DMS 273 treated with DMSO at 0.1 percent for 48 hours (cell line): ENCODE results near the gene GPR158.

Experiments used
- DNase-seq: peaks from one replicate; lab custom pipeline; 2025; lab: John Stamatoyannopoulos, UW

GPR158 gene

DNA sequence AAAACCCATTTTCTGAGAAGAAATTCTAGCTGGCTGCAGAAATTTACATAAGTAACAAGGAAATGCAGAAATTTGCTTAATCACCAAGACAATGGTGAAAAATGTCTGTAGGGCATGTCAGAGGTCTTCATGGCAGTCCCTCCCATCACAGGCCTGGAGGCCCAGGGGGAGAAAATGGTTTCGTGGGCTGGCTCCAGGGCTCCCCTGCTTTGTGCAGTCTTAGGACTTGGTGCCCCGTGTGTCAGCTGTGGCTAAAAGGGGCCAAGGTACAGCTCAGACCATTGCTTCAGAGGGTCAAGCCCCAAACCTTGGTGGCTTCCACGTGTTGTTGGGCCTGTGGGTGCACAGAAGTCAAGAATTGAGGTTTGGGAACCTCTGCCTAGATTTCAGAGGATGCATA is 215.9 kb downstream of the GPR158 start:
- no peak for DNase-seq

DNA sequence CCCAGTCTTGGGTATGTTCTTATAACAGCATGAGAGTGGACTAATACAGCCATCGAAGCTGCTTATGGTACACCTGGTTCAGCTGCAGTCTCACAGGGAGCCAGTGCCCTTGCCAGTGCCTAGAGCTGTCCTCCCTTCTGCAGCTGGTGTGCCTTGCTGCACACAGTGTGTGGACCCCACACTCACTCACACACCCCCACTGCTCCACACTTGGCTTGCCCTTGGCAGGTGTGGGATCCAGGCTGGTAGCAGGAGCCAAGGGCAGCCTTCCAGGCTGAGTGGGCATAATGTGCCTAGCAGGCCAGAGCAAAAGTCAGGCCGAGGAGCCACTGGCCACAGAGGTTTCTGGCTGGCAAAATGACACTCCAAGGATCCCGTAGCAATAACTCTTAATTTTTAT is 217.3 kb downstream of the GPR158 start:
- DNase-seq, result no peak

DNA sequence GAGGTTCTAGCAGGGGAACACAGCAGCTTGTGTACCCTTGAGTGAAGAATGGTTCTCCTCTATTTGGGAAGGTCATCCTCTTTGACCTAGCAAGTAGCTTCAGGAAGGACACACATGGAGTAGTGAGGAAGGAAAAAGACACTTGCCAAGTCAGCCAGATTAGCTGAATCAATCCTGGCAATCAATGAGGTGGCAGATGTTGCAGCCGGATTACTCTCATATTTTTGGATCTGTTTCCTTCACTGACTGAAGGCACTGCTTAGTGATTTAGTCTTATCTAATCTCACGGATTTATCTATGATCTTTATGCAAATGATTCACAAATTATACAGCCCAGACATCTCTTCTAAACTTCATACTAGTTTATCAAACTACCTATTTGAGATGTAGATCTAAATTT is 218.8 kb downstream of the GPR158 start:
- DNase-seq, result no peak

DNA sequence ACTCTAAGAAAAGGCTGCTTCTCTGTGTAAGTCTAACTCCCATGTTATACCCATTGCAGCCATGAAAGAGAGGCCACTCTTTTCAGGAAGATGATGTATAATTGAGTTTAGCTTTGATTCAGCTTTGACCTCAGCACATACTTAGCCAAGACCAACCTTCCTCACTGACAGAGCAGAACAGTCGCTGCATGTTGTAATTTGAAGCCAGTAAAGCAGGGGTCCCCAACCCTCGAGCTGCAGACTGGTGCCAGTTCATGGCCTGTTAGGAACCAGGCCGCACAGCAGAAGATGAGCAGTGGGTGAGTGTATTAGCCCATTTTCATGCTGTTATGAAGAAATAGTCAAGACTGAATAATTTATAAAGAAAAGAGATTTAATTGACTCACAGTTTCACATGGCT is 223.9 kb downstream of the GPR158 start:
- no peak for DNase-seq

DNA sequence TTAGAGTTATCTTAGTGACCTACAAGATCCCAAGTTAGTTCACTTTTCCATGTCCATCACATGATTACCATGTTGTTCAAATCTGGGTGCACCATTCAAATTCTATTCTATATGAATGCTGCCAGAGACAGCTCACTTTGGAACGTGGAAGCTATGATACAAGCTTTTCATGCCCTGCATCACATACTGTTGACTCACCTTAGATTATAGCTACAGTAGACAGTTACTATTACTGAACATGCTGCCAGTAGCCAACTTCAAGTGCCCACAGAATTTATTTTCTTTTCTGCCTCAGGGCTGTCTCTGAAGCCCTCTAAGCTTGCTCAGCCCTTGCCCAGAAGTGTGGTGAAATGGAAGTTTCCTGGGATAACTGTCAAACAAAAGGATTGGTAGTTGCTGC is 231.1 kb downstream of the GPR158 start:
- no peak for DNase-seq

DNA sequence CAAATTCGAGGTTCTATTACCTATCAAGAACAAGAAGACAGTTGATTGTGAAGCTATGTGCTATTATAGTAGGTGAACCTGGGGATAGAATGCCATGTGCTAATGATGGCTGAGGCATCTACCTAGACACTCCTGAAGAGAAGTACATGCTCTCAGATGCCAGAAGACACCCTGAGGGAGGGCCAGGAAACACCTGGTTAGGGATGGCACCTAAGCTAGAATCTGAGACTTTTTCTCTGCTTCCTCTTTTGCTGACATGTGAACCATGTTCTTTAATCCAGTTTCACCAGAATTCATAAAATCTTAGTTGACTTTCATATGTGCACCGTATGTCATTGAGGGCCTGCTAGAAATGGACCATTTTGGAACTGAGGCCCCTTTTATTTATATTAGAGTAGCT is 242.8 kb downstream of the GPR158 start:
- DNase-seq, result no peak

DNA sequence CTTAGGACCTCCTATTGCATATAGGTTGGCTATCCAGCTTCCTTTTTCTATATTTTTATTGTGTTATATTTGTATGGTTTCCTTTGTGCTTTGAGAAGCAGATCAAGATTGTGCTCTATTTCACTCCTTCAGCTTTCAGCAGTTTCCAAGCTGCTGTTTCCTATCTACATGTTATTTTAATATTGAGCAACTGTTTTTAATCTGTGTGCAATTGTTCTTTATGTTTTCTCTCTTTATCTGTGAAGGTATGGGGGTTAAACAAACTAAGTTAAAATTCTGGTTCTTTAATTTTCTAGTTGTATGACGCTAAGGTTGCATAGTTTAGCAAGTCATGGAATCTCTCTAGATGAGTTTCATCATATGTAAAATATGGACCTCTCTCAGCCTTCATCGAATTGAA is 251.0 kb downstream of the GPR158 start:
- DNase-seq, result no peak

DNA sequence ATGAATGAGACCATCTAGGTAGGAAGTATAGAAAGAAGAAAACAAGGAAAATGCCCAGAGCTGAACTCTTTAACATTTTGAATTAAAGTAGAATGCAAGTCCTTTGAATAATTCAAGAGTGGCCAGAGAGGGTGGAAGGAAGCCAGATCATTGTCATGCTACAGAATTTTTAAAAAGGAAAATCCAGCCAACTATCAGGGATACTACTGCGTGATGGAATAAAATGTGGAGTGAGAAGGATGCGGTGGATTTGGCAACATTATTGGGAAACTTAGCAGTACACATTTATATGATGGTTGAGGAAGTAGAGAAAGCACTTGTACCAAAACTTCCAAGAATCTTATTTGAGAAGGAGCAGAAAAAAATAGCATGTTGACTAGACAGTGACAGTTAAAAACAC is 261.6 kb downstream of the GPR158 start:
- no peak for DNase-seq

DNA sequence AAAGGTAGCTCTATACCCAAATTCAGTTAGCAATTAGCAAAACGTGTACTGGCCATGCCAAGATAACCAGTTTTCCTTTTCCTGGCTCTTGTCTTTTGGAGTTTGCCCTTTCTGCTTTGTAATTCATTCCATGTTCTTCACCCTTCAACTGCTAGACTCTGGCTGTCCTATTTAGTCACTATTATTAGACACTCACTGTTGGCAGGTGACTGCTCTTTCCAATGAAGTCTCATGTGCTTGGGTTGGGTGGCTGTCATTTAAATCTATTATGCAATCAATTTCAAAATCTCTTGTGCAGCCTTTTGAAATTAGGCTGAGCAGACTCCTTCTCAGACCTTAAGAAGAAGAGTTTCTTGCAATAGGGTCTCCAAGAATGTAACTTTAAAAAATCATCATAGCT is 266.5 kb downstream of the GPR158 start:
- no peak for DNase-seq

DNA sequence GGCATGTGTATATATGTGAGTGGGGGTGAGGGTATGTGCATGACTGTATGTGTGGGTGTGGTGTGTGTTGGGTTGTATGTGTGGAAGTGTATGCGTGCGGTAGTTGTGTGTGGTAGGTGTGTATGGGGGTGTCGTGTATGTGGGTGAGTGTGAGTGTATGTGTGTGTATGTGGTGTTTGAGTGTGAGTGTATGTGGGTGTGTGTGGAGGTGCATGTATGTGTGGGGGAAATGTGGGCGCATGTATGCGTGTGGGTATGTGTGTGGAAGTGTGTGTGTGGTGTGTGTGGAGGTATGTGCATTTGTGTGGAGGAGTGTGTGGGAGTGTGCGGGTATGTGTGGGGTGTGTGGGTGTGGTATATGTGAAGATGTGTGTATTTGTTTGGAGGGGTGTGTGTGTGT is 269.5 kb downstream of the GPR158 start:
- no peak for DNase-seq

DNA sequence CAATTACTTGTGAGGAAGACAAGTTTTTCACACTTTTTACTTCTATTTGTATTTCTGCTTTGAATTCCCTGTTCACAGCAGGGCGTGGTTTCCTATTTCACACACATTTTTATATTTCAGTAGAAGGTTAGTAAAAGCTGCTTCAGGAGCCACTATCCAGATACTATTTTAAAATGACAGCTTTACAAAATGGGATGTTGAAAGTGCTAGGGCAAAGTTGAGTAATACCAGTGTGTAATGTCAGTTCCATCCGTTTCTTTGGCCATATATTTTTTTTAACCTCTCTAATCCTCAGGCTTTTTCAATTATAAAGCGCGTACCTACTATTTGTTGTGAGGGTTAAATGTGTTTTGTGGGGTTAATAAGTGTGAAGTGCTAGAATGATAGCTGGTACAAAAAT is 276.6 kb downstream of the GPR158 start:
- DNase-seq, result no peak

DNA sequence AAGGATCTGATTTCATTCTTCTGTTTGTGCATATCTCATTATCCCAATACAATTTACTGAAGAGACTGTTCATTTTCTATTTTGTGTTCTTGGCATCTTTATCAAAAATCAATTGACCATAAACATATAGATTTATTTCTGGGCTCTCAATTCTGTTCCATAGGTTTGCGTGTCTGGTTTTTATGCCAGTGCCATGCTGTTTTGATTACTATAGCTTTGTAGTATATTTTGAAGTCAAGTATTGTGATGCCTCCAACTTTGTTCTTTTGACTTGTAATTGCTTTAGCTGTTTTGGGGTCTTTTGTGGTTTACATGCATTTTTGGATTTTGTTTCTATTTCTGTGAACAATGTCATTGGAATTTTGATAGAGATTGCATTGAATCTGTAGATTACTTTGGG is 278.8 kb downstream of the GPR158 start:
- DNase-seq, result no peak

DNA sequence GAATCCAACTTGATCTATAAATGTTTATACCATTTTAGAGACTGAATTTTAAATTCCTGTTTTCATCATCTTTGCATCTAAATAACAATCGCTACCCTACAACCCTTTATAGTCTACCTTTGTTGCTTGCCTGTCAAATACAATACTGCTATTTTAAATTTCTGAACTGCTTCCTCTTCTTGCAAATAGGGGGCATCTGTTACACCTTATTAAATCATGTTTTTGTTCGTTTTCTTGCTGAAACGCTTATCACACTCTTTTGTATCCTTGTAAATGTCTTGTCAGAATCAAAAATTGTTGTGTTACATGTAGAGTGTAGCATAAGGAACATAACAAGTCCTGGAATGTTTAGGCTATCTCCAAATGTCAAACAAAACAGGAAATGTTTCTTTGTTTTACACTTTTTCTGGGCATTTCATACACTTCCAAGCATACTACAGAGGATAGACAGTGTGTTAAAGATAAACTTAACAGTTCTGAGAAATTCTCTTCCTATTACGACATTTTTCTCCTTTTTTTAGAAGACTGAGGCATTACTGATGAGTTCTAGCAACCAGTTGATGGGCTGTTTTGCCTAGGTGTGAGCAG is 281.3 kb downstream of the GPR158 start:
- DNase-seq, result no peak

DNA sequence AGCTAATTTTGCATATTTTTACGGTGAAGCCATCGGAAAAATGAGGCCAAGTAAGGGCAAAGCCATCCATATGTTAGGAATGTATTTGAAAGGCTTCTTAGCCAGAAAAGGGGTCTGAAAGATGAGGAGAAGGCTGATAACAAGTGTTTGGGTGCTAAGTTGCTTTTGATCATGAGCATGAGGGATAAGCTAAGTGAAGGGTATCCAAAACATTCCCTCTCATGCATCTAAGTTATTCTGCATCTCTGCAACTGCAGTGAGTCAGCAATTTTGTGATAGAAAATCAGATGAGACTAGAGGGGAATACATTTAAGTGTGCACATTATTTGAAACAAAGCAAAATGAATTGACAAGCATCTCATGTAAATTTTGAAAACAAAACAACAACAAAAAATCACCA is 282.8 kb downstream of the GPR158 start:
- DNase-seq, result no peak

DNA sequence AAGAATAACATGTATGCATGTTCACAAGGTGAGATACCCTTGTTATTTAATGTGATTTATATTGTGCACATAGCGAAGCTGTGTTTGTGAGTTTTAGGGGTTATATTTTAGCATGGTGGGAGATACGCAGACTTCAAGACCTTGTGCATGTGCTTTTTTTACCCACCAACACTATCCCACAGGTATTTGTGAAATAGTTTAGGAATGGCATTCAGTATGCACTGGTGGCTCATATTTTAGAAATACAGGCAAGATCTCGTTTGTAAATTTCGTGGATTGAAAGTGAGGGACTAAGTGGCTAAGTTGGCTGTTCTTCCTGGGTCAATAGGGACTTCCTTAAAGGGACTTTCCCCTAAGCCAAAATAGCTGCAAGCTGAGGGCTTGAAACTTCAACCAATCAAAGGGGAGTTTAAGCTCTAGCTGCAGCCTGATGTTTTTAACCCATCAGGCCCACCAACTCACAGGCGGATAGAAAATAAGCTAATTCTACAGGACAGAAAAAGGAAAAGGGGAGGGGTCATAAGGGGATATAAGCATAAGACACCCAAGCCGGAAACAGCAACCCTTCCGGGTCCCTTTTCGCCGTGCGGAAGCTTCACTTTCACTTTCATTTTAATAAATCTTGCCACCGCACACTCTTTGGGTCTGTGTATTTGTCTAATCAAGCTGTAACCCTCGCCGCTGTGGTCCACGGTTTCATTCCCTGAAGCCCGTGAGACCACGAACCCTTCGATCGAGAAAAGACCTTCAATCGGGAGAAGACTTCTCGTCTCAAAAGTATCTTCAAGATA is 291.0 kb downstream of the GPR158 start:
- no peak for DNase-seq

DNA sequence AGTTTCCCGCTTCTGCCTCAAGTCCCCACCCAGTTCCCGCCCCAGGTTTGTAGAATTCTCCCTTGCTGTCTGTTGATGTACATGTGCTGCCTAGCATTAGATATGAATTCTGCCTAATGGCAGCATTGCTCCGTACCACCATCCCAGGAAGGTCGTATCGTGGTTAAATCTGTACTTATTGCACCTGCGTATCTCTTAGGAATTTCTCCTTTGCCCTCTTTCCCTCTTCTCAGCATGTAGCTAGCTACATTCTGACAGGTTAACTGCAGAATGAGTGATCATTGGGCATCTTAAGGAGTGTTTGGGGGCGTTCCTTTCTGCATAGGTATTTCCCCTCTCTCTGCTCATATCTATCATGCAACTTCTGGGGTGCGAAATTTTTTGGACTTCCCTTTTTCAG is 293.1 kb downstream of the GPR158 start:
- no peak for DNase-seq

DNA sequence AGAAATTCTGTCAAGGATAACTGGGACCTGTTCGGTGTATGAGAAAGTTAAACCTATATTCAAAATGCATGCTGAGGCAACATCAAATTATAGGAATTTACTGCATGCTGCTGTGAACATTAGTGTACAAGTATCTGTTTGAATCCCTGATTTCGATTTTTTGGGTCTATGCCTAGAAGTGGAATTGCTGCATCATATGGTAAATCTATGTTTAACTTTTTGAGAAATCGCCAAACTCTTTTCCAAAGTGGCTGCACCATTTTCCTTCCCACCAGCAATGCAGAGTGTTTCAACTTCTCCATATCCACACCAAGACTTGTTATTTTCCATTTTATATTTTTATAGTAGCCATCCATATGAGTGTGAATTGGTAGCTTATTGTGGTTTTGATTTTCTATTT is 306.7 kb downstream of the GPR158 start:
- DNase-seq, result no peak

DNA sequence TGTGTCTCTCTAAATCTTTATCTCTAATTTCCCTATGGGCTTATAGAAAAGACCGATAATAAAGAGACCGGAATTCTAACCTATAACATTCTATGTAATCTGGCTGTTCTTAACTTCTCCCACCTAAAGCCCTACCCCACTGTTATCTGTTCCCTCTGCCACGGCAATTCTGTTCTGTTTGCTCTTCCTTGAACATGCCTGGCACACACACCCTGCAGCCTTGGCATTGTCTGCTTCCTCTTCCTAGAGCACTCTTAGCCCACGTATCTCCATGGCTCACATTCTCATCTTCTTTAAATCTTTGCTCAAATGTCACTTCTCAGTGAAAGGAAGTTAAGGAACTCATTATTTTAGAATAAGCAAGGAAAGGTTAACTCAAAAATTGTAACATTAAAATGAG is 309.2 kb downstream of the GPR158 start:
- DNase-seq, result no peak

DNA sequence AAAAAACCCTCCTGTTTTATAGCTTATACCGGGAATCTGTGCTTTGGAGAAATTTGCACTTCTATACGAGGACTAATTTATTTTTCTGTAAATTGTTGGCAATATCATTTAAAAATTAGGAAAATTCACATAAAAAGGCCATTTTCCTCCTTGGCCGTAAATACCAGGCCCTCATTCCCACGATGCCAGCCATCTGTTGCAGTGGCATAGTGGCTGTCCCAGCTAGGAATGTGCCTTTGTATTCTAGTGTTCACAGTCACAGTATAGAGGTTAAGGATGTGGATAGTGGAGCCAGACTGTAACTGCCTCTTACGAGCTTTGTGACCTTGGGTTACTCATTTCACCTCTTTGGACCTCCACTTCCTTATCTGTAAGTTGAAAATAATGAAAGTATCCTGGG is 312.5 kb downstream of the GPR158 start:
- DNase-seq, result no peak

DNA sequence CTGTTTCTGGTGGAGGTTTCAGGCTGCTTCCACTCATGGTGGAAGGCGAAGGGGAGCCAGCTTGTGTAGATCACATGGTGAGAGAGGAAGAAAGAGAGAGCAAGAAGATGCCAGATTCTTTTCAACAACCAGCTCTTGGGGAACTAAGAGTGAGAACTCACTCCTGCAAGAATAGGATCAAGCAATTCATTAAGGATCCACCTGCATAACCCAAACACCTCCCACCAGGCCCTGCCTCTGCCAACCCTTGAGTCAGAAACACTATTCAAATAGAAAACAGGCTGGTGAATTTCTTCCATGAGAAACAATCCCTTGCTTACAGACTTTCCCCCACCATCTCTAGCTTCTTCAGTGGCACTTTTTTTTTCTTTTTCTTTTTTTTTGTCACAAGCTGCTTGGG is 317.2 kb downstream of the GPR158 start:
- no peak for DNase-seq

DNA sequence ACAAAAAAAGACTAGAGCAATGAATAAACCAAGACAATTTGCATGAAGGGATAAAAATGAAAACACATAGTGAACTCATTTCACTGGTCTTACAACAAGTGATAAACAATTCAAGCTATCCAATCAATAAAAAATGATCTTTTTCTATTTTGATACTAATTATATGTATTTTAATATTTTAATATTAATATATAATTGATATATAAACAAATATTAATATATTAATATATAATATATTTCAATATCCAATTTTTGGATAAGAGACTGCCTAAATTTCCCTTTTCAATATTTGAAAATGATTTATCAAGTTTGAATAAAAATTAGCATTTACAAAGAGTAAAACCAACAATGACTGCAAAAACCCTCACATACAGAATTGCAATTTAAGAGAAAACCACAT is 317.9 kb downstream of the GPR158 start:
- no peak for DNase-seq

DNA sequence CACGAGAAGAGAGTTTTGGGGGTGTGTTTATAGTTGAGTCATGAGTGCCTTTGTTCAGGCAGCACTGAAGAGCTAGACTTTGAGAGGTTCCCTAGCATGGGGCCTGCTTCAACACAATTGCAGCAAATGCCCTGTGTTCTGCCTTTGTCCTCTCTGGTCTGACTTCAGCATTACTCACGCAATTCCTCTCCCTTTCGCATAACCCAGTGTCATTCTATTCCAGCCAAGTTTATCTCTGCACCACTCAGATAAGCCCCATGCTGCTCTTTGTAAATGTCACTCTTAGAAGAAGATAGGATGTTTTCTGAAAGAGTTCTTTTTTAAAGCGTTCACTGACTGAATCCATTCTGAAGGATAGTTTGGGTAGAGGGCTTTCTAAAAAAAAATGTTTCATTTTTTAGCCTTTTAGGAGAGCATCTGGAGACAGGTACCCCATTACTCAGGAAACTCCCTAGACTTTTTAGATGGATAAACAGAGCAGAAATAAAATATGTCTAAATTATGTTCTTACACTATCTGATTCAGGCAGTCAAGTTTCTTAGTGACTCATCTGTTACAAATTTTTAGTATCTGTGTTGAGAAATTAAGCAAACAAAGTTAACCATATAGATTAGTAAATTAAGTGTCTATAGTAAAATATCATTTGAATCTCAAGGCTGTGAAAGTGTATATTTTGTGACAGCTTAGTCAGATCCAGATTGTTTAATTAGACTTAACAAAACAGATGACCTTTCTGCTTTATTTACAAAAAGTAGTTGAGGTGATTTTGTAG is 318.5 kb downstream of the GPR158 start:
- DNase-seq, result no peak

DNA sequence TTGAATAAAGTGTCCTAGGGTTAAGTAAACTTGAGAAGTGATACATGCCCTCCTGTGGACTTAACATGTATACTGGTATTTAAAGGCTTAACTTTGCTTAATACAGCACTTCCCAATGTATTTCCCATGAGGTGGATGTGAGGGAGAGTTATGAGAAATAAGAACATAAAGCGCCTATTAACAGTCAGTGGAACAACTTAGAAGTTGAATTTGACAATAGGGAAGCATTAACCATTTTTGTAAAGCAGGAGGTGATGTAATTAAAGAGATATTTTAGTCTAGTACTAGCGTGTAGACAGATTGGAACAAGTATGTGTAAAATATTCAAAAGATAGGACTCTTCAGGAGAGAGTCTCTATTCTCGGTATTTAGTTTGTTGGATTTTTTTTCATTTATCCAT is 322.4 kb downstream of the GPR158 start:
- DNase-seq, result no peak
